Heart left ventricle (tissue), 16 donors: ENCODE data around the gene CLDN1. TPM values are rescaled to one million over a fixed set of nuclear protein-coding genes. Genes with fewer than 3 reads are reported as not detected.
A peak's percentile ranks its signal among the peaks of the same experiment; 100 is the strongest.

ENCODE experiments used
- ATAC-seq, 4 donors: fragments of 200-7000 bp; cut with Tn5 transposase; one replicate each; pipeline ENCODE4 v1.9.1; 2020 to 2022; ENCODE audit warnings: moderate library complexity in 4 of 4, mild to moderate bottlenecking in 3 of 4, moderate number of reproducible peaks in 1 of 4
- DNase-seq, 5 donors: peaks; one replicate each; pipeline ENCODE4 v3.0.0-alpha.2; 2020
- H3K27ac ChIP-seq, 12 donors: fragments of 200-600 bp; sonication (generic) in 4 of 12; one replicate each; pipeline versions ENCODE4 v1.5.0 to v1.8.0; 2016 to 2022; ENCODE audit warnings: mild to moderate bottlenecking in 2 of 12
- H3K27me3 ChIP-seq, 9 donors: fragments of 200-600 bp; sonication (generic) in 2 of 9; one replicate each; pipeline versions ENCODE4 v1.5.1 to v1.8.0; 2016 to 2022; ENCODE audit warnings: mild to moderate bottlenecking in 3 of 9
- H3K36me3 ChIP-seq, 9 donors: fragments of 200-600 bp; sonication (generic) in 2 of 9; one replicate each; pipeline versions ENCODE4 v1.5.0 to v1.8.0; 2018 to 2022; ENCODE audit warnings: mild to moderate bottlenecking in 2 of 9
- H3K4me1 ChIP-seq, 12 donors: fragments of 200-600 bp; sonication (generic) in 4 of 12; one replicate each; pipeline versions ENCODE4 v1.5.0 to v1.8.0; 2016 to 2022; ENCODE audit warnings: mild to moderate bottlenecking in 3 of 12
- H3K4me3 ChIP-seq, 12 donors: fragments of 200-600 bp; sonication (generic) in 4 of 12; one replicate each; pipeline versions ENCODE4 v1.5.0 to v1.8.0; 2017 to 2022; ENCODE audit warnings: mild to moderate bottlenecking in 9 of 12, moderate library complexity in 4 of 12
- H3K9me3 ChIP-seq, 12 donors: fragments of 200-600 bp; sonication (generic) in 4 of 12; one replicate each; pipeline versions ENCODE4 v1.5.0 to v1.8.0; 2016 to 2022; ENCODE audit warnings: mild to moderate bottlenecking in 1 of 12
- CTCF ChIP-seq, 12 donors: fragments of 200-600 bp; sonication (generic) in 4 of 12; IDR thresholded peaks; one replicate each; pipeline versions ENCODE4 v1.5.0 to v1.8.0; 2018 to 2022; ENCODE audit warnings: antibody characterized with exemption in 12 of 12, mild to moderate bottlenecking in 5 of 12
- POLR2A ChIP-seq, 2 donors: fragments of 450-650 bp; IDR thresholded peaks; one replicate each; pipeline ENCODE4 v1.6.1; 2017; ENCODE audit warnings: antibody characterized with exemption in 2 of 2, mild to moderate bottlenecking in 2 of 2, moderate library complexity in 2 of 2
- WGBS, 4 donors: extraction: QIAGEN DNeasy Blood & Tissue Kit in 2 of 4; methylation state at CpG; one replicate each; pipeline versions ENCODE4 v1.1.5 to v1.1.7; 2013 to 2018; 5-methylcytosine and 5-hydroxymethylcytosine counted together
- intact Hi-C, 10 donors: fragments of 100-400 bp; cut with DNase I; formaldehyde crosslinking; loops; one replicate each; pipeline versions ENCODE4 v1.11.1 to v1.14.2; 2022
- polyA plus RNA-seq, 2 donors: library from polyadenylated mRNA; stranded (reverse); fragments of 200-250 nt; gene quantifications; one replicate each; pipeline ENCODE4 v1.2.3, GENCODE V29; 2013
- total RNA-seq, 9 donors: library from RNA; depleted of rRNA in 2 of 9; stranded (reverse); fragments of >200 nt in 2 of 9; fragmentation: NEBNext Ultra II Directional in 3 of 9; extraction: Animal tissue kit (Norgen Biotek cat#: 25700) in 3 of 9; gene quantifications; one replicate each; pipeline versions ENCODE4 v1.1.0 to v1.2.4, GENCODE V29; 2016 to 2023
- donor health status: ischemic (EF 13 %, LVEDD 7.1; RV severe dilation, severe dysfunction).
- donor health status: healthy with polysubstance abuse.
- donor health status: DM: no; HTN: yes; CAD: no.
- donor health status: DM: no; HTN: no; CAD: no.
- donor health status: ischemic (EF 25% LVEDD 6.9; RV normal size, moderate dysfunction).
- donor health status: ischemic (EF 25% LVEDD 5.7; RV mildly dilated, moderate dysfunction).
- donor health status: healthy.
- donor health status: DM: yes; HTN: yes; CAD: no.
- donor health status: ischemic (EF 35%, LVEDD 5.7; RV mildly dilated, moderate dysfunction).
- donor health status: nonischemic (EF 11% LVEDD 7.7; RV severe dilation, severe dysfunction).
- donor health status: DM: yes; HTN: yes; CAD: no.
- donor health status: PGD.
- donor health status: ischemic (EF 29% LVEDD 5.4; RV normal size, mild dysfunction).
- donor health status: nonischemic (EF 23%, LVEDD 6.1; RV moderate dilation, normal function).

Gene CLDN1
- total and polyA plus RNA-seq, 11 donors, result 0.11 to 45.0 (median 0.26) TPM; not detected in 3

GRCh38 chr3:190261740-190262139, 60.5 kb downstream of the CLDN1 start:
- Histone ChIP-seq H3K36me3 (no peaks in the 10 kb centered on the region), H3K9me3 (no peaks in the 10 kb centered on the region), H3K27ac (no peak overlapping the region), H3K27me3 (no peaks in the 10 kb centered on the region), H3K4me1 (peaks cover 0 to 10% (median 0%) of the 10 kb centered on the region in 12 donors), H3K4me3 (no peak overlapping the region)
- intact Hi-C loops, result no loop called here
- ATAC-seq (no peak), DNase-seq (no peak)
- TF ChIP-seq POLR2A (IDR thresholded peaks at IDR 0.05), result no peak
- no peak for TF ChIP-seq CTCF (IDR thresholded peaks at IDR 0.05)

GRCh38 chr3:190261015-190261414, 61.2 kb downstream of the CLDN1 start:
- intact Hi-C loops, result no loop called here
- DNase-seq (no peak), ATAC-seq (peak in 1 of 4 donors; percentile 37)
- H3K27me3 ChIP-seq, result no peaks in the 10 kb centered on the region
- TF ChIP-seq CTCF (IDR thresholded peaks at IDR 0.05), result no peak
- 73 to 82% (median 78%) methylated on average over 3 of the region's 3 CpGs for WGBS, 4 donors
- peaks cover 0 to 10% (median 0%) of the 10 kb centered on the region in 12 donors for H3K4me1 ChIP-seq
- peak overlapping the region in 2 of 12 donors; percentile 33 to 45 for H3K27ac ChIP-seq
- H3K4me3 ChIP-seq, result no peak overlapping the region
- H3K9me3 ChIP-seq, result no peaks in the 10 kb centered on the region
- no peaks in the 10 kb centered on the region for H3K36me3 ChIP-seq

DNA sequence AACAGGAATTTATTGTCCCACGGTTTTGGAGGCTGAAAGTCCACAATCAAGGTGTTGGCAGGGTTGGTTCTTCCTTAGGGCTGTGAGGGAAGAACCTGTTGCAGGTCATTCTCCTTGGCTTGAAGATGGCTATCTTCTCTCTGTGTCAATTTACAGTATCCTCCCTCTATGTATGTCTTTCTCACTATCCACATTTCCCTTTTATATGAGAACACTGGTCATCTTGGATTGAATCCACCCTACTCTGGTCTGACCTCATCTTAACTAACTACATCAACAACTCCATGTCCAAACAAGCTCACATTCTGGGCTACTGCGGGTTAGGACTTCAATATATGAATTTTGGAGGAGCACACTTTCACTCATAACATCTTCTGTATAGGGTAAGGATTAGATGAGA, 61.9 kb downstream of the CLDN1 start:
- Histone ChIP-seq H3K9me3 (no peaks in the 10 kb centered on the region), H3K27me3 (no peaks in the 10 kb centered on the region), H3K4me1 (peaks cover 0 to 10% (median 0%) of the 10 kb centered on the region in 12 donors), H3K36me3 (no peaks in the 10 kb centered on the region), H3K4me3 (no peak overlapping the region), H3K27ac (no peak overlapping the region)
- intact Hi-C loops, result no loop called here
- 57 to 66% (median 63%) methylated on average over 2 of the region's 2 CpGs for WGBS, 4 donors
- DNase-seq (no peak), ATAC-seq (peak in 1 of 4 donors; percentile 22)
- TF ChIP-seq CTCF (IDR thresholded peaks at IDR 0.05) (no peak), POLR2A (IDR thresholded peaks at IDR 0.05) (no peak)

DNA sequence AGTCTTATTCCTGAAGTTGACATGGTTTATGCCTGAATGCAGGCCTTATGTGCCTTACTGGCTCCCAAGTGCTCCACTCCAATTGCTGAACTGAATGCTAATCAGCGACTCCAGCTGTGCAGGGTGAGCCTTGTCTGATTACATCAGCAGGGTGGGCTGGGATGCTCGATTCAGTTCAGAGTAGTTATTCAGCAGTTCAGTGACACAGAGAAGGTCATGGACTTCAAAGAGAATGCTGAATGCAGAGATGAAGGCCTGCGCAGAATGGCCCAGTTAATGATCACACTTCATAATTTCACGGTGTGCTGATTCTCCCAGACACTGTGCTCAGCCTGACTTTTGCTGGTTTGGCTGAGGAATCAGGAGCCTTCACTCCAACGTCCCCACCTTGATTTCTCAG, 63.6 kb downstream of the CLDN1 start:
- ATAC-seq, result peak in 2 of 4 donors; percentile 26 to 74
- peak in 3 of 5 donors; percentile 10 to 36 (median 31) for DNase-seq
- 53 to 67% (median 57%) methylated on average over 5 of the region's 5 CpGs for WGBS, 4 donors

More for the DNA sequence above, 63.6 kb downstream of the CLDN1 start:
- Histone ChIP-seq H3K36me3 (no peaks in the 10 kb centered on the region), H3K27me3 (no peaks in the 10 kb centered on the region), H3K27ac (no peak overlapping the region), H3K4me1 (peaks cover 0 to 10% (median 0%) of the 10 kb centered on the region in 12 donors), H3K4me3 (no peak overlapping the region), H3K9me3 (no peaks in the 10 kb centered on the region)
- intact Hi-C loops, result no loop called here
- TF ChIP-seq CTCF (IDR thresholded peaks at IDR 0.05) (no peak), POLR2A (IDR thresholded peaks at IDR 0.05) (no peak)

Other genes with a start within 250 kb of the CLDN1 start
- 10 to 100 TPM in 2 of 9 donors, 1 to 10 TPM in 7; 1.5 to 24.8 (median 4.3) TPM for gene P3H2, start 201.5 kb downstream of the CLDN1 start, total RNA-seq
- 1 to 10 TPM in 1 of 2 donors, under 1 TPM in 1; 0.55 to 1.1 TPM for gene P3H2, start 201.5 kb downstream of the CLDN1 start, polyA plus RNA-seq
- gene CLDN16, start 65.7 kb upstream of the CLDN1 start, total RNA-seq, result under 1 TPM in 1 of 9 donors, not detected in 8; 0.41 TPM
- gene CLDN16, start 65.7 kb upstream of the CLDN1 start, polyA plus RNA-seq, result not detected
- gene TMEM207, start 127.5 kb upstream of the CLDN1 start, total RNA-seq, result not detected
- gene TMEM207, start 127.5 kb upstream of the CLDN1 start, polyA plus RNA-seq, result not detected
- gene IL1RAP, start 191.6 kb upstream of the CLDN1 start, total RNA-seq, result 10 to 100 TPM in 3 of 9 donors, 1 to 10 TPM in 6; 3.9 to 16.4 (median 8.2) TPM
- gene IL1RAP, start 191.6 kb upstream of the CLDN1 start, polyA plus RNA-seq, result 10 to 100 TPM in 1 of 2 donors, 1 to 10 TPM in 1; 1.6 to 12.0 TPM